Measurements from ENCODE around the gene PTPRO. TPM values are rescaled to one million over a fixed set of nuclear protein-coding genes. Genes with fewer than 3 reads are reported as not detected.

PTPRO gene
- total RNA-seq, 2 donors from 2014 or later, result 0.37 to 2.3 TPM

DNA sequence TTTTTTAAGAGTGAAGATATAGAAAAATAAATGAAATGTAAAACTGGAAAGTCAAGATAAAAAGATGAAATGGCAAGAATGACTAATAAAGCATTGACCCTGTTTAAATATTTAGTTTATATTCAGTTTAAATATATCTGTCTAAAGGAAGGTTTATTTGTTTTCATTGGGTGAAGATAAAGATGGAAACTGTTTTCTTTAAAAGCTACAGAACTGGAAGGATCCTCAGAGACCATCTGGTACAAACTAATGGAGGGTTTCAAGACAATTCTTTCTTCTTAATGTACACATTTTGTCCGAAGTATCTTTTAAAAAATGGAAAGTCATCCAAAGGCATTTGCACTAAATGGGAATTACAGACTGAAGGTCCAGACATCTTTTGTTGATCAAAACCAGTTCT, 324.3 kb downstream of the PTPRO start:
- no peaks in the 10 kb centered on the region for H3K36me3 Mint-ChIP-seq (ENCODE audit: low read depth)
- no peak overlapping the region for H3K27ac Mint-ChIP-seq
- no peaks in the 10 kb centered on the region for H3K27me3 Mint-ChIP-seq
- H3K4me3 Mint-ChIP-seq, result no peak overlapping the region
- no peaks in the 10 kb centered on the region for H3K4me1 Mint-ChIP-seq
- ATAC-seq (replicated peaks), result no peak
- no peaks in the 10 kb centered on the region for H3K9me3 Mint-ChIP-seq

Other genes starting within 250 kb of the PTPRO start
- not detected for gene RERG, start 101.1 kb upstream of the PTPRO start, total RNA-seq